IPS-18a (cell line): ENCODE measurements around the gene CTAGE1.

Source experiments
- H3K27ac ChIP-seq: one replicate; pipeline ENCODE4 v1.5.1; 2013; ENCODE audit warnings: low read length
- H3K27me3 ChIP-seq: one replicate; pipeline ENCODE4 v1.6.1; 2013; ENCODE audit warnings: mild to moderate bottlenecking, low read length; ENCODE audit not compliant: control insufficient read depth, insufficient read depth
- H3K36me3 ChIP-seq: one replicate; pipeline ENCODE4 v1.6.1; 2013; ENCODE audit warnings: low read depth, low read length; ENCODE audit not compliant: control insufficient read depth
- H3K4me1 ChIP-seq: one replicate; pipeline ENCODE4 v1.6.1; 2013; ENCODE audit warnings: low read depth, low read length; ENCODE audit not compliant: control insufficient read depth
- H3K4me3 ChIP-seq: one replicate; pipeline ENCODE4 v1.5.1; 2013; ENCODE audit warnings: low read length
- H3K9ac ChIP-seq: one replicate; pipeline ENCODE4 v1.6.1; 2013; ENCODE audit warnings: mild to moderate bottlenecking, low read length, moderate library complexity
- H3K9me3 ChIP-seq: one replicate; pipeline ENCODE4 v1.6.1; 2013; ENCODE audit warnings: low read depth, low read length; ENCODE audit not compliant: control insufficient read depth

CTAGE1 gene, protein sequence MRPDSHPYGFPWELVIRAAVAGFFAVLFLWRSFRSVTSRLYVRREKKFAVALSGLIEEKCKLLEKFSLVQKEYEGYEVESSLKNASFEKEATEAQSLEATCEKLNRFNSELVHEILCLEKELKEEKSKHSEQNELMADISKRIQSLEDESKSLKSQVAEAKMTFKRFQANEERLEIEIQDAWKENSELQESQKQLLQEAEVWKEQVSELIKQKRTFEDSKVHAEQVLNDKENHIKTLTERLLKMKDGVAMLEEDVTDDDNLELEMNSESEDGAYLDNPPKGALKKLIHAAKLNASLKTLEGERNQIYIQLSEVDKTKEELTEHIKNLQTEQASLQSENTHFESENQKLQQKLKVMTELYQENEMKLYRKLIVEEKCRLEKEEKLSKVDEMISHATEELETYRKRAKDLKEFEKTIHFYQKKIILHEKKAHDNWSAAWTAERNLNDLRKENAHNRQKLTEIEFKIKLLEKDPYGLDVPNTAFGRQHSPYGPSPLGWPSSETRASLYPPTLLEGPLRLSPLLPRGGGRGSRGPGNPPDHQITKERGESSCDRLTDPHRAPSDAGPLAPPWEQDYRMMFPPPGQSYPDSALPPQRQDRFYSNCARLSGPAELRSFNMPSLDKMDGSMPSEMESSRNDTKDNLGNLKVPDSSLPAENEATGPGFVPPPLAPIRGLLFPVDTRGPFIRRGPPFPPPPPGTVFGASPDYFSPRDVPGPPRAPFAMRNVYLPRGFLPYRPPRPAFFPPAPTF

DNA sequence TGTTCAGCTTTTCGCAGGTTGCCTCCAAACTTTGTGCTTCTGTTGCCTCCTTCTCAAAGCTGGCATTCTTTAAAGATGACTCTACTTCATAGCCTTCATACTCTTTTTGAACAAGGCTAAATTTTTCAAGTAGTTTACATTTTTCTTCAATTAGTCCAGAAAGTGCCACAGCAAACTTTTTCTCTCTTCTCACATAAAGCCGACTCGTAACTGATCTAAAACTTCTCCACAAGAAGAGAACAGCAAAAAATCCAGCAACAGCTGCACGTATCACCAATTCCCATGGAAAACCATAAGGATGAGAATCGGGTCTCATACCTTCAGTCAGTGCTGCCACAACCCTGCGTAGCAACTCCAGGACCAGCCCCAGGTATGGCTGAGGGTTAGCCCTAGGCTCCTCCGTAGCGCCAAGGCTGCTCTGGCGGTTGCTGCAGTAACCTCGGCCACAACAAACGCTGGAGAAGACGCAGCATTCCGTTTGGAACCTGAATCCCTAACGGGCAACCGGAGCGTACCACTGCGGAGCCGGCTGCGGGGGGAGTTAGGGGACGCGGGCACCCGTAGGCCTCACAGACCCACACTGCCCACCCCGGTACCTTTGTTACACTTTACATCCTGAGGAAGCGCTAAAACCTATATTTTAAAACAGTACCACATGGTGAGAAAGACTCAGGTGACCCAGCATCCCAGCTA, at the start of gene CTAGE1:
CTAGE1 (minus strand) TSS at position 420 of the 693 bp plus-strand sequence; CDS start at position 316, 104 bp downstream.
- H3K9me3 ChIP-seq, result no peaks in the 10 kb centered on the region
- no peak within 1 kb of the TSS for H3K27ac ChIP-seq
- no peak within 1 kb of the TSS for H3K9ac ChIP-seq
- no peak within 1 kb of the TSS for H3K4me3 ChIP-seq
- H3K36me3 ChIP-seq, result no peaks in the 10 kb centered on the region
- H3K27me3 ChIP-seq, result no peaks in the 10 kb centered on the region
- no peaks in the 10 kb centered on the region for H3K4me1 ChIP-seq

- Histone ChIP-seq H3K9me3 (no peaks in the 10 kb centered on the region), H3K27me3 (no peaks in the 10 kb centered on the region), H3K9ac (no peak overlapping the region), H3K36me3 (no peaks in the 10 kb centered on the region), H3K4me1 (peaks cover 7% of the 10 kb centered on the region), H3K27ac (no peak overlapping the region), H3K4me3 (no peak overlapping the region)
Observed at GRCh38 chr18:22466608-22467395, 49.1 kb upstream of the CTAGE1 start.

- H3K4me1 ChIP-seq, result peaks cover 7% of the 10 kb centered on the region
- H3K9me3 ChIP-seq, result no peaks in the 10 kb centered on the region
- H3K4me3 ChIP-seq, result no peak overlapping the region
- H3K36me3 ChIP-seq, result no peaks in the 10 kb centered on the region
- no peak overlapping the region for H3K27ac ChIP-seq
- H3K9ac ChIP-seq, result no peak overlapping the region
- no peaks in the 10 kb centered on the region for H3K27me3 ChIP-seq
Observed at GRCh38 chr18:22465859-22466457, 48.2 kb upstream of the CTAGE1 start.

DNA sequence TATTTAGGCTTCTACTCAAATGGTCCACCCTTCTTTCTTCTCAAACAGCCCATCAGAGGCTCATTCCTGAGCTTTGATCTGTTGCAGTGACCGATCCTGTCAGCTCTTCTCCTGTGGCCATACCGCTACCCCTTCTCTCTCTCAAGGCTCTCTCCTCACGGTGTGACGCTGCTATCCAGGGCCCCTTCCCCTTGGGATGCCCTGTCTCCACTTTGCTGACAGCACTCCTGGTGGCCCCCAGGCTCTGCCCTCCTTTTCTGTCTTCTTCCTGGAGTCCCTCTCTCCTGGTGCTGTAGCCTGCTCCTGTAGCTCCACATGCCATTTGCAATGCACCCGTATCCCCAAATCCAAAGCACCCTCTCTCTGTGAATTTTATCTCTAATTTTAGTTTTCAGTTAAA, 45.4 kb upstream of the CTAGE1 start:
- Histone ChIP-seq H3K27ac (no peak overlapping the region), H3K36me3 (no peaks in the 10 kb centered on the region), H3K27me3 (no peaks in the 10 kb centered on the region), H3K9me3 (no peaks in the 10 kb centered on the region), H3K4me3 (no peak overlapping the region), H3K4me1 (no peaks in the 10 kb centered on the region), H3K9ac (no peak overlapping the region)

DNA sequence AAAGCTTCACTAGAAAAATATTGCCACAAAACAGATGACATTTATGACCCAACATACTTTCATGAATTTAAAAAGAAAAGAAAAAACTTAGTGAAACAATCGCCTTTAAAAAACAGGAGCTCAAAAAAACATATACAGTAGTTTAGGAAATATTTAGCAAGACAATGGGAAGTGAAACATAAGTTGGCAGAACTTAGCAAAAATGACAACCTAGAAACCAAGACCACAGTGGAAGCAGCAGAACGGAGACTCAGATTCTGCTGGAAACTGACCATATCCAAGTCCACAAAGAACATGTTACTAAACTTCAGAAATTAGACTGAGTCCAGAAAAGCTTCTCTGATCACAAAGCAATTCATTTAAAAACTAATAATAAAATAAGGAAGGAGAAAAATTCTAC, 41.8 kb upstream of the CTAGE1 start:
- H3K36me3 ChIP-seq, result no peaks in the 10 kb centered on the region
- H3K9me3 ChIP-seq, result no peaks in the 10 kb centered on the region
- no peak overlapping the region for H3K27ac ChIP-seq
- no peaks in the 10 kb centered on the region for H3K4me1 ChIP-seq
- H3K9ac ChIP-seq, result no peak overlapping the region
- H3K27me3 ChIP-seq, result no peaks in the 10 kb centered on the region
- H3K4me3 ChIP-seq, result no peak overlapping the region

GRCh38 chr18:22457524-22457923, 39.8 kb upstream of the CTAGE1 start:
- no peaks in the 10 kb centered on the region for H3K36me3 ChIP-seq
- no peak overlapping the region for H3K27ac ChIP-seq
- H3K4me3 ChIP-seq, result no peak overlapping the region
- no peaks in the 10 kb centered on the region for H3K4me1 ChIP-seq
- no peaks in the 10 kb centered on the region for H3K27me3 ChIP-seq
- H3K9ac ChIP-seq, result no peak overlapping the region
- no peaks in the 10 kb centered on the region for H3K9me3 ChIP-seq

- Histone ChIP-seq H3K27me3 (no peaks in the 10 kb centered on the region), H3K27ac (no peak overlapping the region), H3K9me3 (no peaks in the 10 kb centered on the region), H3K9ac (no peak overlapping the region), H3K4me1 (peaks cover 3% of the 10 kb centered on the region), H3K4me3 (no peak overlapping the region), H3K36me3 (no peaks in the 10 kb centered on the region)
Observed at GRCh38 chr18:22456547-22456946, 38.8 kb upstream of the CTAGE1 start.

DNA sequence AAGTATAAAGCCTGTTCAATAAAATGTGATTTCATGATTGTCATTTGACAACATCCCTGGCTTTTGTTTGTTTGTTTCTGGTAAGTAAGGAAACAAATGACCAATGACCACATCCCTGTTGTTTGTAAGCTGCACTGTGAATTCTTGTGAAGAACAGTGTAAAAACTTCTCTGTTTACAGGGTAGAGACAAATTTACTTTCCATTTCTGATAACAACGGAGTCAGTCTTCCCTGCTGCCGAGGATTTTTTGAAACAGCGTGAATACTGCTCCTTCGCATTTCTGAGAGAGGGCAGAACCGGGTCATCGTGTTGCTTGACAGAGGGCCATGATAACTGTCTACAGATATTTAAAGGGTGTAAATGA, 38.4 kb upstream of the CTAGE1 start:
- Histone ChIP-seq H3K4me3 (no peak overlapping the region), H3K36me3 (no peaks in the 10 kb centered on the region), H3K9me3 (no peaks in the 10 kb centered on the region), H3K9ac (no peak overlapping the region), H3K27me3 (no peaks in the 10 kb centered on the region), H3K4me1 (peaks cover 3% of the 10 kb centered on the region), H3K27ac (no peak overlapping the region)

DNA sequence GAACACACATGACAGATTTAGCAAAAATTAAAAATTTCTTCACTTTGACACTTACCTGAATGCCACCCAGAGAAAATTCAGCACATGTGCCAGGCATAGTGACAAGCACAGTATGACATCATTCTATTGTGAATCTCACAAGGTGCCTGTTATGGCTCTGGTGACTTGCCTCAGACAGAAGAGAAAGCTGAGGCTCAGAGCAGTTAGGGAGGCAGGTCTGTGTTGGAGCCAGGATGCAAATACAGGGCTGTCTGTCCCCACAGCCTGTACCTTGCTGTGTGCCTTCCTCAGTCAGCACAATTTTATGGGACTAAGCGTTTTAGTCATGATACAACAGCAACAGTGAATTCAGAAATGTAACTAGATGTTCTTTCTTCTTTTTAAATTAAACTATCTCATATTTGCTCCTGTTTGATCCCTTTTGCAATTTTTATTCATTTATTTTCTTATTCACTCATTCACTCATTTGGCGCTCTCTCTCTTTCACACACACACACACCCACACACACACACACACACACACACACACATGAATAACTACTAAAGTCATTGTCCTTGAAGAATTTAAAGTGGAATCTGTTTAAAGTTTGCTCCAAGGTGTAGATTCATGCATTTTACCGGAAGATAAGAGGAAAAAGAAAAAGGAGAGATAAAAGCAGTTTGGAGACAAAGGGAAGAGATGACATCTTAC, 37.9 kb upstream of the CTAGE1 start:
- Histone ChIP-seq H3K27ac (no peak overlapping the region), H3K4me3 (no peak overlapping the region), H3K9ac (no peak overlapping the region), H3K4me1 (peaks cover 3% of the 10 kb centered on the region), H3K9me3 (no peaks in the 10 kb centered on the region), H3K36me3 (no peaks in the 10 kb centered on the region), H3K27me3 (no peaks in the 10 kb centered on the region)

DNA sequence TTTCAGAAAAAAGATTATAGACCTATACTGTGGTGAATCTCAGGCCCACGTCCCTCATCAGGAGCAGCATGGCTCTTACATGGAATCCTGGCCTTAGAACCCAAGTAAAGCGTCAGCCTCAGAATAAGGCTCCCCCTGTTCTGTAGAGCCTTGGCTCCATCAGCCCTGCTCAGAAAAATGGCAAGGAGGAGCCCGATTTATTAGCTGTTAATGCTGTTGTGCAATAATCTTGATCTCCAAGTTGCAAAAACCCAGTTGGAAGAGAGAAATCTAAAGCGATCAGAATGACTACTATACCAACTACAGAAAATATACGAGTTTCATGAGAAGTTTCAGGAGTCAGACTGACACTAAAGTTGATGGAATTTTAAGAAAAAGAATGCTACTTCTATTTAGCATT, 35.6 kb upstream of the CTAGE1 start:
- Histone ChIP-seq H3K27ac (no peak overlapping the region), H3K36me3 (no peaks in the 10 kb centered on the region), H3K9me3 (peaks cover 5% of the 10 kb centered on the region), H3K4me3 (no peak overlapping the region), H3K9ac (no peak overlapping the region), H3K4me1 (peaks cover 3% of the 10 kb centered on the region), H3K27me3 (no peaks in the 10 kb centered on the region)
